Measurements from ENCODE around the gene INS.

The INS gene

GRCh38 chr11:2154195-2154585 lies 6.8 kb downstream of the INS start:
- Mint-ChIP-seq H3K36me3 (ENCODE audit: low read depth) (no peaks in the 10 kb centered on the region), H3K4me1 (ENCODE audit: low read depth) (no peaks in the 10 kb centered on the region), H3K27me3 (ENCODE audit: low read depth) (peaks cover 15% of the 10 kb centered on the region), H3K27ac (no peak overlapping the region), H3K9me3 (no peaks in the 10 kb centered on the region), H3K4me3 (no peak overlapping the region)

- no peaks in the 10 kb centered on the region for H3K9me3 Mint-ChIP-seq
- H3K36me3 Mint-ChIP-seq (ENCODE audit: low read depth): no peaks in the 10 kb centered on the region
- no peak overlapping the region for H3K27ac Mint-ChIP-seq
- peaks cover 19% of the 10 kb centered on the region for H3K27me3 Mint-ChIP-seq (ENCODE audit: low read depth)
- no peak overlapping the region for H3K4me3 Mint-ChIP-seq
- no peaks in the 10 kb centered on the region for H3K4me1 Mint-ChIP-seq (ENCODE audit: low read depth)
Observed at GRCh38 chr11:2153581-2154194, 7.3 kb downstream of the INS start.

GRCh38 chr11:2151500-2152257 lies 9.3 kb downstream of the INS start:
- no peaks in the 10 kb centered on the region for H3K4me1 Mint-ChIP-seq (ENCODE audit: low read depth)
- H3K27me3 Mint-ChIP-seq (ENCODE audit: low read depth): peaks cover 28% of the 10 kb centered on the region
- H3K36me3 Mint-ChIP-seq (ENCODE audit: low read depth): no peaks in the 10 kb centered on the region
- H3K4me3 Mint-ChIP-seq: no peak overlapping the region
- no peaks in the 10 kb centered on the region for H3K9me3 Mint-ChIP-seq
- no peak overlapping the region for H3K27ac Mint-ChIP-seq

- peaks cover 43% of the 10 kb centered on the region for H3K27me3 Mint-ChIP-seq (ENCODE audit: low read depth)
- H3K27ac Mint-ChIP-seq: no peak overlapping the region
Observed at GRCh38 chr11:2149864-2150847, 10.9 kb downstream of the INS start.

GRCh38 chr11:2149460-2149859 lies 11.5 kb downstream of the INS start:
- no peak overlapping the region for H3K27ac Mint-ChIP-seq
- peaks cover 50% of the 10 kb centered on the region for H3K27me3 Mint-ChIP-seq (ENCODE audit: low read depth)
- no peak overlapping the region for H3K4me3 Mint-ChIP-seq
- H3K4me1 Mint-ChIP-seq (ENCODE audit: low read depth): no peaks in the 10 kb centered on the region
- H3K36me3 Mint-ChIP-seq (ENCODE audit: low read depth): no peaks in the 10 kb centered on the region
- H3K9me3 Mint-ChIP-seq: no peaks in the 10 kb centered on the region

More at GRCh38 chr11:2149864-2150847, 10.9 kb downstream of the INS start:
- Mint-ChIP-seq H3K4me3 (no peak overlapping the region), H3K9me3 (no peaks in the 10 kb centered on the region), H3K4me1 (ENCODE audit: low read depth) (no peaks in the 10 kb centered on the region), H3K36me3 (ENCODE audit: low read depth) (no peaks in the 10 kb centered on the region)

- H3K9me3 Mint-ChIP-seq: no peaks in the 10 kb centered on the region
- no peaks in the 10 kb centered on the region for H3K36me3 Mint-ChIP-seq (ENCODE audit: low read depth)
- H3K27ac Mint-ChIP-seq: no peak overlapping the region
- H3K27me3 Mint-ChIP-seq (ENCODE audit: low read depth): peaks cover 56% of the 10 kb centered on the region
- H3K4me3 Mint-ChIP-seq: no peak overlapping the region
- no peaks in the 10 kb centered on the region for H3K4me1 Mint-ChIP-seq (ENCODE audit: low read depth)
Observed at GRCh38 chr11:2148595-2148994, 12.4 kb downstream of the INS start.

GRCh38 chr11:2147391-2147790 lies 13.6 kb downstream of the INS start:
- H3K4me1 Mint-ChIP-seq (ENCODE audit: low read depth): peaks cover 5% of the 10 kb centered on the region
- H3K36me3 Mint-ChIP-seq (ENCODE audit: low read depth): no peaks in the 10 kb centered on the region
- no peaks in the 10 kb centered on the region for H3K9me3 Mint-ChIP-seq
- H3K27me3 Mint-ChIP-seq (ENCODE audit: low read depth): peaks cover 68% of the 10 kb centered on the region
- H3K4me3 Mint-ChIP-seq: no peak overlapping the region
- H3K27ac Mint-ChIP-seq: no peak overlapping the region

- peaks cover 82% of the 10 kb centered on the region for H3K27me3 Mint-ChIP-seq (ENCODE audit: low read depth)
- no peaks in the 10 kb centered on the region for H3K36me3 Mint-ChIP-seq (ENCODE audit: low read depth)
- H3K4me3 Mint-ChIP-seq: no peak overlapping the region
- no peaks in the 10 kb centered on the region for H3K9me3 Mint-ChIP-seq
- H3K4me1 Mint-ChIP-seq (ENCODE audit: low read depth): peaks cover 5% of the 10 kb centered on the region
- no peak overlapping the region for H3K27ac Mint-ChIP-seq
Observed at GRCh38 chr11:2146051-2146450, 15.0 kb downstream of the INS start.

- H3K36me3 Mint-ChIP-seq (ENCODE audit: low read depth): no peaks in the 10 kb centered on the region
- H3K27ac Mint-ChIP-seq: no peak overlapping the region
- peaks cover 5% of the 10 kb centered on the region for H3K4me1 Mint-ChIP-seq (ENCODE audit: low read depth)
- no peak overlapping the region for H3K4me3 Mint-ChIP-seq
- H3K9me3 Mint-ChIP-seq: no peaks in the 10 kb centered on the region
- peaks cover 78% of the 10 kb centered on the region for H3K27me3 Mint-ChIP-seq (ENCODE audit: low read depth)
Observed at GRCh38 chr11:2144544-2145248, 16.3 kb downstream of the INS start.

GRCh38 chr11:2143799-2144543 lies 17.0 kb downstream of the INS start:
- H3K9me3 Mint-ChIP-seq: no peaks in the 10 kb centered on the region
- H3K27me3 Mint-ChIP-seq (ENCODE audit: low read depth): peaks cover 75% of the 10 kb centered on the region
- H3K27ac Mint-ChIP-seq: no peak overlapping the region
- peaks cover 5% of the 10 kb centered on the region for H3K4me1 Mint-ChIP-seq (ENCODE audit: low read depth)
- no peak overlapping the region for H3K4me3 Mint-ChIP-seq
- no peaks in the 10 kb centered on the region for H3K36me3 Mint-ChIP-seq (ENCODE audit: low read depth)

GRCh38 chr11:2143477-2143798 lies 17.6 kb downstream of the INS start:
- Mint-ChIP-seq H3K36me3 (ENCODE audit: low read depth) (no peaks in the 10 kb centered on the region), H3K4me3 (no peak overlapping the region), H3K4me1 (ENCODE audit: low read depth) (peaks cover 5% of the 10 kb centered on the region), H3K27me3 (ENCODE audit: low read depth) (peaks cover 73% of the 10 kb centered on the region), H3K27ac (no peak overlapping the region), H3K9me3 (no peaks in the 10 kb centered on the region)

- peaks cover 75% of the 10 kb centered on the region for H3K27me3 Mint-ChIP-seq (ENCODE audit: low read depth)
- H3K36me3 Mint-ChIP-seq (ENCODE audit: low read depth): no peaks in the 10 kb centered on the region
- H3K4me1 Mint-ChIP-seq (ENCODE audit: low read depth): peaks cover 5% of the 10 kb centered on the region
- H3K9me3 Mint-ChIP-seq: no peaks in the 10 kb centered on the region
- H3K27ac Mint-ChIP-seq: peak overlapping the region; percentile 41
- no peak overlapping the region for H3K4me3 Mint-ChIP-seq
Observed at GRCh38 chr11:2142762-2143202, 18.2 kb downstream of the INS start.

- peaks cover 5% of the 10 kb centered on the region for H3K4me1 Mint-ChIP-seq (ENCODE audit: low read depth)
- peaks cover 80% of the 10 kb centered on the region for H3K27me3 Mint-ChIP-seq (ENCODE audit: low read depth)
- H3K9me3 Mint-ChIP-seq: no peaks in the 10 kb centered on the region
- H3K4me3 Mint-ChIP-seq: no peak overlapping the region
- H3K27ac Mint-ChIP-seq: peak overlapping the region; percentile 24
- no peaks in the 10 kb centered on the region for H3K36me3 Mint-ChIP-seq (ENCODE audit: low read depth)
Observed at GRCh38 chr11:2142300-2142759, 18.7 kb downstream of the INS start.
